Measurements from ENCODE around the gene F7. TPM values are rescaled to one million over a fixed set of nuclear protein-coding genes. Genes with fewer than 3 reads are reported as not detected.

Gene F7
- total and polyA plus RNA-seq, 9 of the 15 experiments (the other 6 are each of a cell fraction or from before 2014, with no cell fraction given): not detected

DNA sequence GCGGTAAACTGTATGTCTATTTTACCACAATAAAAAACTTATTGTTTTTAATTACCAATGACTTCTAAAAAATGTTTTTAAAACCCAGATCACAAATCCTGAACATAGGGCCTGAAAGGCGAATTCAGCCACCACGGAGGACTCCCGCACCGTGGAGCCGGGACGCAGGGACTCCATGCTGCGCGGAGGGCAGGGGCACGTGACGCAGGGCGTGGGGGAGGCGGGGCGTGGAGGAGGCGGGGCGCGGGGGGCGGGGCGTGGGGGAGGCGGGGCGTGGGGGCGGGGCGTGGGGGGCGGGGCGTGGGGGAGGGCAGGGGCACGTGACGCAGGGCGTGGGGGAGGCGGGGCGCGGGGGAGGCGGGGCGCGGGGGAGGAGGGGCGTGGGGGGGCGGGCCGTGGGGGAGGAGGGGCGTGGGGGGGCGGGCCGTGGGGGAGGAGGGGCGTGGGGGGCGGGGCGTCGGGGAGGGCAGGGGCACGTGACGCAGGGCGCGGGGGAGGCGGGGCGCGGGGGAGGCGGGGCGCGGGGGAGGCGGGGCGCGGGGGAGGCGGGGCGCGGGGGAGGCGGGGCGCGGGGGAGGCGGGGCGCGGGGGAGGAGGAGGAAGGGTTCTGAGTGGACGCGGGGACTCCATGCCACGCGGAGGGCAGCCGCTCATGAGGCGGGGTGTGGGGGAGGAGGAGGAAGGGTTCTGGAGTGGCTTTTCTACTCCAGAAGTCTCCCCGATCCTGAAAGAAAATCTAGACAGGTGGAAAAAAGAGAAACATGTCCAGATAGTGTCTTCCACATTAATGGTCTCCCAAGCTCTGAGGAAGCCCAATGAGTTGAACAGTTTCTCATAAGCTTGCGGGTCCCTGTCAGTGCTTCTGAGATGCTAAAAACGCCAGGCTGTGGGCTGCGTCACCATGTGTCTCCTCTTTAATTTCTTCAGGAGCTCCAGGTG is 48.5 kb downstream of the F7 start (continued):
- TF ChIP-seq TBP (optimal IDR thresholded peaks at IDR 0.05; ENCODE audit: low read depth, low read length): peak; percentile 37
- TF ChIP-seq NR2C1 (IDR thresholded peaks at IDR 0.05): no peak
- TF ChIP-seq NR2C1 (tag; IDR thresholded peaks at IDR 0.05): no peak
- TF ChIP-seq, protein P1, sequence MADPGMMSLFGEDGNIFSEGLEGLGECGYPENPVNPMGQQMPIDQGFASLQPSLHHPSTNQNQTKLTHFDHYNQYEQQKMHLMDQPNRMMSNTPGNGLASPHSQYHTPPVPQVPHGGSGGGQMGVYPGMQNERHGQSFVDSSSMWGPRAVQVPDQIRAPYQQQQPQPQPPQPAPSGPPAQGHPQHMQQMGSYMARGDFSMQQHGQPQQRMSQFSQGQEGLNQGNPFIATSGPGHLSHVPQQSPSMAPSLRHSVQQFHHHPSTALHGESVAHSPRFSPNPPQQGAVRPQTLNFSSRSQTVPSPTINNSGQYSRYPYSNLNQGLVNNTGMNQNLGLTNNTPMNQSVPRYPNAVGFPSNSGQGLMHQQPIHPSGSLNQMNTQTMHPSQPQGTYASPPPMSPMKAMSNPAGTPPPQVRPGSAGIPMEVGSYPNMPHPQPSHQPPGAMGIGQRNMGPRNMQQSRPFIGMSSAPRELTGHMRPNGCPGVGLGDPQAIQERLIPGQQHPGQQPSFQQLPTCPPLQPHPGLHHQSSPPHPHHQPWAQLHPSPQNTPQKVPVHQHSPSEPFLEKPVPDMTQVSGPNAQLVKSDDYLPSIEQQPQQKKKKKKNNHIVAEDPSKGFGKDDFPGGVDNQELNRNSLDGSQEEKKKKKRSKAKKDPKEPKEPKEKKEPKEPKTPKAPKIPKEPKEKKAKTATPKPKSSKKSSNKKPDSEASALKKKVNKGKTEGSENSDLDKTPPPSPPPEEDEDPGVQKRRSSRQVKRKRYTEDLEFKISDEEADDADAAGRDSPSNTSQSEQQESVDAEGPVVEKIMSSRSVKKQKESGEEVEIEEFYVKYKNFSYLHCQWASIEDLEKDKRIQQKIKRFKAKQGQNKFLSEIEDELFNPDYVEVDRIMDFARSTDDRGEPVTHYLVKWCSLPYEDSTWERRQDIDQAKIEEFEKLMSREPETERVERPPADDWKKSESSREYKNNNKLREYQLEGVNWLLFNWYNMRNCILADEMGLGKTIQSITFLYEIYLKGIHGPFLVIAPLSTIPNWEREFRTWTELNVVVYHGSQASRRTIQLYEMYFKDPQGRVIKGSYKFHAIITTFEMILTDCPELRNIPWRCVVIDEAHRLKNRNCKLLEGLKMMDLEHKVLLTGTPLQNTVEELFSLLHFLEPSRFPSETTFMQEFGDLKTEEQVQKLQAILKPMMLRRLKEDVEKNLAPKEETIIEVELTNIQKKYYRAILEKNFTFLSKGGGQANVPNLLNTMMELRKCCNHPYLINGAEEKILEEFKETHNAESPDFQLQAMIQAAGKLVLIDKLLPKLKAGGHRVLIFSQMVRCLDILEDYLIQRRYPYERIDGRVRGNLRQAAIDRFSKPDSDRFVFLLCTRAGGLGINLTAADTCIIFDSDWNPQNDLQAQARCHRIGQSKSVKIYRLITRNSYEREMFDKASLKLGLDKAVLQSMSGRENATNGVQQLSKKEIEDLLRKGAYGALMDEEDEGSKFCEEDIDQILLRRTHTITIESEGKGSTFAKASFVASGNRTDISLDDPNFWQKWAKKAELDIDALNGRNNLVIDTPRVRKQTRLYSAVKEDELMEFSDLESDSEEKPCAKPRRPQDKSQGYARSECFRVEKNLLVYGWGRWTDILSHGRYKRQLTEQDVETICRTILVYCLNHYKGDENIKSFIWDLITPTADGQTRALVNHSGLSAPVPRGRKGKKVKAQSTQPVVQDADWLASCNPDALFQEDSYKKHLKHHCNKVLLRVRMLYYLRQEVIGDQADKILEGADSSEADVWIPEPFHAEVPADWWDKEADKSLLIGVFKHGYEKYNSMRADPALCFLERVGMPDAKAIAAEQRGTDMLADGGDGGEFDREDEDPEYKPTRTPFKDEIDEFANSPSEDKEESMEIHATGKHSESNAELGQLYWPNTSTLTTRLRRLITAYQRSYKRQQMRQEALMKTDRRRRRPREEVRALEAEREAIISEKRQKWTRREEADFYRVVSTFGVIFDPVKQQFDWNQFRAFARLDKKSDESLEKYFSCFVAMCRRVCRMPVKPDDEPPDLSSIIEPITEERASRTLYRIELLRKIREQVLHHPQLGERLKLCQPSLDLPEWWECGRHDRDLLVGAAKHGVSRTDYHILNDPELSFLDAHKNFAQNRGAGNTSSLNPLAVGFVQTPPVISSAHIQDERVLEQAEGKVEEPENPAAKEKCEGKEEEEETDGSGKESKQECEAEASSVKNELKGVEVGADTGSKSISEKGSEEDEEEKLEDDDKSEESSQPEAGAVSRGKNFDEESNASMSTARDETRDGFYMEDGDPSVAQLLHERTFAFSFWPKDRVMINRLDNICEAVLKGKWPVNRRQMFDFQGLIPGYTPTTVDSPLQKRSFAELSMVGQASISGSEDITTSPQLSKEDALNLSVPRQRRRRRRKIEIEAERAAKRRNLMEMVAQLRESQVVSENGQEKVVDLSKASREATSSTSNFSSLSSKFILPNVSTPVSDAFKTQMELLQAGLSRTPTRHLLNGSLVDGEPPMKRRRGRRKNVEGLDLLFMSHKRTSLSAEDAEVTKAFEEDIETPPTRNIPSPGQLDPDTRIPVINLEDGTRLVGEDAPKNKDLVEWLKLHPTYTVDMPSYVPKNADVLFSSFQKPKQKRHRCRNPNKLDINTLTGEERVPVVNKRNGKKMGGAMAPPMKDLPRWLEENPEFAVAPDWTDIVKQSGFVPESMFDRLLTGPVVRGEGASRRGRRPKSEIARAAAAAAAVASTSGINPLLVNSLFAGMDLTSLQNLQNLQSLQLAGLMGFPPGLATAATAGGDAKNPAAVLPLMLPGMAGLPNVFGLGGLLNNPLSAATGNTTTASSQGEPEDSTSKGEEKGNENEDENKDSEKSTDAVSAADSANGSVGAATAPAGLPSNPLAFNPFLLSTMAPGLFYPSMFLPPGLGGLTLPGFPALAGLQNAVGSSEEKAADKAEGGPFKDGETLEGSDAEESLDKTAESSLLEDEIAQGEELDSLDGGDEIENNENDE (IDR thresholded peaks at IDR 0.05; ENCODE audit: low read depth, low read length): no peak
- TF ChIP-seq, protein P2, sequence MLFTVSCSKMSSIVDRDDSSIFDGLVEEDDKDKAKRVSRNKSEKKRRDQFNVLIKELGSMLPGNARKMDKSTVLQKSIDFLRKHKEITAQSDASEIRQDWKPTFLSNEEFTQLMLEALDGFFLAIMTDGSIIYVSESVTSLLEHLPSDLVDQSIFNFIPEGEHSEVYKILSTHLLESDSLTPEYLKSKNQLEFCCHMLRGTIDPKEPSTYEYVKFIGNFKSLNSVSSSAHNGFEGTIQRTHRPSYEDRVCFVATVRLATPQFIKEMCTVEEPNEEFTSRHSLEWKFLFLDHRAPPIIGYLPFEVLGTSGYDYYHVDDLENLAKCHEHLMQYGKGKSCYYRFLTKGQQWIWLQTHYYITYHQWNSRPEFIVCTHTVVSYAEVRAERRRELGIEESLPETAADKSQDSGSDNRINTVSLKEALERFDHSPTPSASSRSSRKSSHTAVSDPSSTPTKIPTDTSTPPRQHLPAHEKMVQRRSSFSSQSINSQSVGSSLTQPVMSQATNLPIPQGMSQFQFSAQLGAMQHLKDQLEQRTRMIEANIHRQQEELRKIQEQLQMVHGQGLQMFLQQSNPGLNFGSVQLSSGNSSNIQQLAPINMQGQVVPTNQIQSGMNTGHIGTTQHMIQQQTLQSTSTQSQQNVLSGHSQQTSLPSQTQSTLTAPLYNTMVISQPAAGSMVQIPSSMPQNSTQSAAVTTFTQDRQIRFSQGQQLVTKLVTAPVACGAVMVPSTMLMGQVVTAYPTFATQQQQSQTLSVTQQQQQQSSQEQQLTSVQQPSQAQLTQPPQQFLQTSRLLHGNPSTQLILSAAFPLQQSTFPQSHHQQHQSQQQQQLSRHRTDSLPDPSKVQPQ (CRISPR knock-in tag; IDR thresholded peaks at IDR 0.05; ENCODE audit: borderline replicate concordance): no peak
- TF ChIP-seq YY1 (IDR thresholded peaks at IDR 0.05; ENCODE audit: borderline replicate concordance in 1 of 3, control insufficient read depth in 1 of 3, extremely low read depth in 1 of 3, insufficient read depth in 3 of 3, insufficient read length in 1 of 3, insufficient replicate concordance in 2 of 3, low read depth in 1 of 3, low read length in 2 of 3): peak in 2 of 3 experiments; percentile 38 to 78
- TF ChIP-seq BHLHE40 (IDR thresholded peaks at IDR 0.05; ENCODE audit: low read length): peak; percentile 92
